IPS-20b (cell line): Measurements from ENCODE around the gene TRIM44.

Source experiments
- H3K27ac ChIP-seq: one replicate; pipeline ENCODE4 v1.5.1; 2013; ENCODE audit warnings: low read length
- H3K27me3 ChIP-seq: 2 replicates; pipeline ENCODE4 v1.6.1; 2013; ENCODE audit warnings: mild to moderate bottlenecking, low read length, inconsistent platforms; ENCODE audit not compliant: insufficient read depth
- H3K36me3 ChIP-seq: 2 replicates; pipeline ENCODE4 v1.6.1; 2013; ENCODE audit warnings: low read depth, mild to moderate bottlenecking, inconsistent platforms, low read length, moderate library complexity; ENCODE audit not compliant: insufficient read depth
- H3K4me1 ChIP-seq: 2 replicates; pipeline ENCODE4 v1.6.1; 2013; ENCODE audit warnings: mild to moderate bottlenecking, control low read depth, inconsistent platforms, low read length, moderate library complexity; ENCODE audit not compliant: insufficient read depth
- H3K4me3 ChIP-seq: 2 replicates; pipeline ENCODE4 v1.5.1; 2013; ENCODE audit warnings: mild to moderate bottlenecking, low read length, inconsistent platforms
- H3K9ac ChIP-seq: 2 replicates; pipeline ENCODE4 v1.6.1; 2013; ENCODE audit warnings: low read depth, mild to moderate bottlenecking, inconsistent platforms, low read length, moderate library complexity
- H3K9me3 ChIP-seq: 2 replicates; pipeline ENCODE4 v1.6.1; 2013; ENCODE audit warnings: mild to moderate bottlenecking, low read depth, low read length, inconsistent platforms; ENCODE audit not compliant: insufficient read depth

TRIM44 gene

GRCh38 chr11:35727140-35727539 lies 64.6 kb downstream of the TRIM44 start:
- no peak overlapping the region for H3K9ac ChIP-seq
- H3K4me3 ChIP-seq = no peak overlapping the region
- H3K27ac ChIP-seq = no peak overlapping the region
- H3K4me1 ChIP-seq = peaks cover under 1% of the 10 kb centered on the region; the same call in 1 of the 2 replicates
- H3K36me3 ChIP-seq = peaks cover 23% of the 10 kb centered on the region
- no peaks in the 10 kb centered on the region for H3K27me3 ChIP-seq
- H3K9me3 ChIP-seq = peaks cover 4% of the 10 kb centered on the region

- Histone ChIP-seq H3K36me3 (peaks cover 24% of the 10 kb centered on the region), H3K4me3 (no peak overlapping the region), H3K9ac (no peak overlapping the region), H3K4me1 (no peaks in the 10 kb centered on the region), H3K9me3 (peaks cover 4% of the 10 kb centered on the region), H3K27me3 (no peaks in the 10 kb centered on the region), H3K27ac (no peak overlapping the region)
Measured at GRCh38 chr11:35730254-35730653, 67.7 kb downstream of the TRIM44 start.

- H3K27me3 ChIP-seq = no peaks in the 10 kb centered on the region
- H3K4me3 ChIP-seq = no peak overlapping the region
- no peak overlapping the region for H3K9ac ChIP-seq
- peaks cover 10% of the 10 kb centered on the region; the same call in 1 of the 2 replicates for H3K36me3 ChIP-seq
- H3K27ac ChIP-seq = no peak overlapping the region
- no peaks in the 10 kb centered on the region for H3K4me1 ChIP-seq
- peaks cover 4% of the 10 kb centered on the region for H3K9me3 ChIP-seq
Measured at GRCh38 chr11:35734669-35735410, 72.3 kb downstream of the TRIM44 start.

- Histone ChIP-seq H3K9ac (no peak overlapping the region), H3K27ac (no peak overlapping the region), H3K4me1 (no peaks in the 10 kb centered on the region), H3K4me3 (no peak overlapping the region), H3K36me3 (peaks cover 10% of the 10 kb centered on the region; the same call in 1 of the 2 replicates), H3K9me3 (peaks cover under 1% of the 10 kb centered on the region), H3K27me3 (no peaks in the 10 kb centered on the region)
Measured at GRCh38 chr11:35735411-35735810, 72.8 kb downstream of the TRIM44 start.

DNA sequence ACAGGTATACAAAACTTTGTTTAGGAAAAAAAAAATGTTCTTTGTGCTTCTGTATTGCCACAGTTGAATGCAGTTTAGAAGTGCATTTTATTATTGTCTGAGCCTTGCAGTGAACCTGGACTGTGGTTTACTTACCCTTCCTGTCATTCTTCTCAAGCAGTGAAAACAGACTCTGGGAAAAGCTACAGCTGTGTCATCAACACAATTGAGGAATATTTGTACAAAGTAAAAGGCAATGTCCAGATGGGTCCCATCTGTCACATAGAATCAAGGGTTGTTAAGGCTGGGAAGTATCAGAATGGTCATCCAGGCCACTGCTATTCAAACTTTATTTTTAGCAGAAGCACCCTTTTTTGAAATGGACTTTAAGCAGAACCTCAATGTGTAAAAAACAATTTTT lies 73.3 kb downstream of the TRIM44 start:
- Histone ChIP-seq H3K9me3 (no peaks in the 10 kb centered on the region), H3K27ac (no peak overlapping the region), H3K4me3 (no peak overlapping the region), H3K27me3 (no peaks in the 10 kb centered on the region), H3K9ac (no peak overlapping the region), H3K4me1 (no peaks in the 10 kb centered on the region), H3K36me3 (peaks cover 10% of the 10 kb centered on the region; the same call in 1 of the 2 replicates)

DNA sequence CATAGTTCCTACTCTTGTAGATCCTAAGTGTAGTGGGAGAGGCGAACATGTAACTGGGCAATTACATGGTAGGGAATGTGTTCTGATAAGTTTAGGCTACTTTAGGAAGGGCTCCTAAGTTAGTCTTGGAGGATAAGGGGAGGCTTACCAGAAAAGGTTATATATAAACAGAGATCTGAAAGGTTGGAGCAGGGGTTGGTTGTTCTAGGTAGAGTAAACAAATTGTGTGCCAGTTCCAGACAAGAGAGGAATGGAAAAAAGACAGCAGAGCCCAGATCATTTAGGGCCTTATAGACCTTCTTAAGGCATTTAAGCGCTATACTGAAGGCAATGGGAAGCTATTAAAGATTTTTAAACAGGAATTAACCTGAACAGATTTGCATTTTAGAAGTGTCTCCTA lies 74.4 kb downstream of the TRIM44 start:
- Histone ChIP-seq H3K9ac (no peak overlapping the region), H3K27me3 (no peaks in the 10 kb centered on the region), H3K27ac (no peak overlapping the region), H3K36me3 (peaks cover 10% of the 10 kb centered on the region; the same call in 1 of the 2 replicates), H3K4me3 (no peak overlapping the region), H3K4me1 (no peaks in the 10 kb centered on the region), H3K9me3 (no peaks in the 10 kb centered on the region)

- H3K4me3 ChIP-seq = no peak overlapping the region
- no peak overlapping the region for H3K9ac ChIP-seq
- no peaks in the 10 kb centered on the region for H3K27me3 ChIP-seq
- H3K9me3 ChIP-seq = no peaks in the 10 kb centered on the region
- no peak overlapping the region for H3K27ac ChIP-seq
- H3K4me1 ChIP-seq = no peaks in the 10 kb centered on the region
- peaks cover 9% of the 10 kb centered on the region; the same call in 1 of the 2 replicates for H3K36me3 ChIP-seq
Measured at GRCh38 chr11:35740061-35740799, 77.7 kb downstream of the TRIM44 start.

DNA sequence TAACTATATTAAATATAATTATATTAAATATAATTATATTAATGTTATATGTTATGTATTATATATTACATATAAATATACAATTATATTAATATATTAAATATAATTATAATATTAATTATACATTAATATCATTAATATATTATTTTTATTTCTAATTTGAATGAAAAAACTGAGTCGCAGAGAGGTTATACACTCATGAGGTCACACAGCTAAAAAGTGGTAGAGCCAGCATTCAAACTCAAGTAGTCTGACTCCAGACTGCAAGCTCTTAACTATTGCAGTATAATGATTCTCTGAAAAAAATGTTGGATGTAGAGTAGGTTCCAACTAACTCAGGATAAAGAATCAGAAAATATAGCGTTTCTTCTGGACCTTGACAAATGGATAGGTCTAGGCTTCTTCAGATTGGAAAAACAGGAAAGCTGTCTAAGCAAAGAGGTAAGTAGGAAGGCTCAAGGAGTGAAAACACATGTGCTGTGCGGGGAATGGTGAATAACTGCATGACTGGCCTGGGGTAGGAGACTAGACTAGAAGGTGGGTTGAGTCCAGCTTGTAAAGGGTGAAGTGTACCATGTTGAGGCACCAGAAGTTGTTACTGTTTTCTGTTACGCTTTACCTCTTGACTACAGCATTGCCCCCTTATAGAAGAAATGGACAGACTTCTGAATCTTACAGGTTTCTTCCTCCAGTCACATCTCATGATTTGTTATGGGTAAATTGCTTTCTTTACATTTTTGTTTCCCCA lies 80.3 kb downstream of the TRIM44 start:
- Histone ChIP-seq H3K4me1 (peaks cover 3% of the 10 kb centered on the region; the same call in 1 of the 2 replicates), H3K27ac (no peak overlapping the region), H3K36me3 (no peaks in the 10 kb centered on the region)

GRCh38 chr11:35746356-35747153 lies 84.0 kb downstream of the TRIM44 start:
- H3K36me3 ChIP-seq = no peaks in the 10 kb centered on the region
- no peaks in the 10 kb centered on the region for H3K9me3 ChIP-seq
- no peaks in the 10 kb centered on the region for H3K27me3 ChIP-seq
- no peak overlapping the region for H3K9ac ChIP-seq
- peaks cover 3% of the 10 kb centered on the region; the same call in 1 of the 2 replicates for H3K4me1 ChIP-seq
- no peak overlapping the region for H3K27ac ChIP-seq
- H3K4me3 ChIP-seq = no peak overlapping the region

More for the DNA sequence above, 80.3 kb downstream of the TRIM44 start:
- H3K9me3 ChIP-seq = no peaks in the 10 kb centered on the region
- H3K4me3 ChIP-seq = no peak overlapping the region
- no peak overlapping the region for H3K9ac ChIP-seq
- H3K27me3 ChIP-seq = no peaks in the 10 kb centered on the region

DNA sequence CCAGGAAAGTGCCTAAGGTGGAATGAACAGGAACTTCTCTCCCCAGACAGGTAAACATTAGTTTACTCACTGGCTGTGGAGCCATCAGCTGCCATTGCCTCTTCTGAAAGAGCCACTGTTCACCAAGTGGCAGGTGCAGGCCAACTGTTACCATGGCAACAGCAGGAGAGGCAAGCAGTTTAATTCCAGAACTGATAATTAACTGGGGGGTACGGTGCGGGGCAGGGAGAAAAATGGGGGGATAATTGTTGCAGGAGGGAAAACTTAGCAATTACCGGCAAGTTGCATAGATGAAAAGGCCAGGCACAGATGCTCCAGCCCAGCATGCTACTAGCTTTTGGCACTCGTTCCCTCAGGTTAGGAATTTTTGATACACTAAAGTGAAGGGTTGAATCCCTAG lies 85.1 kb downstream of the TRIM44 start:
- H3K4me3 ChIP-seq = no peak overlapping the region
- H3K9ac ChIP-seq = no peak overlapping the region
- H3K36me3 ChIP-seq = no peaks in the 10 kb centered on the region

GRCh38 chr11:35748644-35749043 lies 86.1 kb downstream of the TRIM44 start:
- Histone ChIP-seq H3K27me3 (no peaks in the 10 kb centered on the region), H3K9me3 (no peaks in the 10 kb centered on the region), H3K9ac (no peak overlapping the region), H3K4me1 (peaks cover 16% of the 10 kb centered on the region), H3K4me3 (no peak overlapping the region), H3K36me3 (no peaks in the 10 kb centered on the region), H3K27ac (no peak overlapping the region)

More for the DNA sequence above, 85.1 kb downstream of the TRIM44 start:
- H3K27me3 ChIP-seq = no peaks in the 10 kb centered on the region
- peaks cover 13% of the 10 kb centered on the region for H3K4me1 ChIP-seq
- H3K9me3 ChIP-seq = no peaks in the 10 kb centered on the region
- no peak overlapping the region for H3K27ac ChIP-seq
